DND-41 (cell line): Measurements from ENCODE around the gene DHX36.

Source experiments
- ATAC-seq: fragments of 200-7000 bp; cut with Tn5 transposase; 3 replicates; pipeline ENCODE4 v1.9.1; 2021; ENCODE audit warnings: low read depth; ENCODE audit not compliant: insufficient read depth
- DNase-seq: peaks from one replicate; pipeline ENCODE4 v3.0.0-alpha.2; 2020
- H2AFZ ChIP-seq: 2 replicates; pipeline ENCODE4 v1.6.0; 2012; ENCODE audit warnings: low read depth, low read length
- H3K27ac ChIP-seq: 2 replicates; pipeline ENCODE4 v1.5.1; 2012; ENCODE audit warnings: low read length, inconsistent platforms
- H3K27me3 ChIP-seq: fragments of 200-600 bp; sonication (generic); 2 replicates; pipeline ENCODE4 v1.6.0; 2012; ENCODE audit warnings: low read length, mild to moderate bottlenecking, inconsistent platforms; ENCODE audit not compliant: insufficient read depth, poor library complexity
- H3K36me3 ChIP-seq: 2 replicates; pipeline ENCODE4 v1.5.1; 2012; ENCODE audit warnings: low read length, inconsistent platforms; ENCODE audit not compliant: insufficient read depth
- H3K4me1 ChIP-seq: 2 replicates; pipeline ENCODE4 v1.5.1; 2012; ENCODE audit warnings: mild to moderate bottlenecking, low read length; ENCODE audit not compliant: insufficient read depth
- H3K4me2 ChIP-seq: 2 replicates; pipeline ENCODE4 v1.6.0; 2012; ENCODE audit warnings: mild to moderate bottlenecking, moderate library complexity, low read length, inconsistent platforms; ENCODE audit not compliant: insufficient read depth
- H3K4me3 ChIP-seq, 2 experiments: fragments of 200-600 bp in 1 of 2; shearing (Covaris generic) in 1 of 2; 2 replicates each; pipeline ENCODE4 v1.5.1; 2012 to 2016; ENCODE audit warnings: inconsistent platforms in 2 of 2, low read length in 2 of 2, mild to moderate bottlenecking in 2 of 2, low read depth in 1 of 2, moderate library complexity in 1 of 2
- H3K79me2 ChIP-seq: 2 replicates; pipeline ENCODE4 v1.6.0; 2012; ENCODE audit warnings: low read length, inconsistent platforms; ENCODE audit not compliant: insufficient read depth
- H3K9ac ChIP-seq: 2 replicates; pipeline ENCODE4 v1.6.0; 2012; ENCODE audit warnings: low read depth, mild to moderate bottlenecking, inconsistent platforms, low read length, moderate library complexity
- H3K9me3 ChIP-seq: 2 replicates; pipeline ENCODE4 v1.5.1; 2012; ENCODE audit warnings: low read length, moderate library complexity, mild to moderate bottlenecking, inconsistent platforms; ENCODE audit not compliant: insufficient read depth, severe bottlenecking
- H4K20me1 ChIP-seq: 2 replicates; pipeline ENCODE4 v1.6.0; 2012; ENCODE audit warnings: low read length; ENCODE audit not compliant: insufficient read depth
- EZH2 ChIP-seq: IDR thresholded peaks from 3 replicates; pipeline ENCODE4 v1.6.1; 2012; ENCODE audit warnings: borderline replicate concordance, low read depth, mild to moderate bottlenecking, moderate library complexity, low read length, inconsistent platforms; ENCODE audit not compliant: severe bottlenecking
- TF ChIP-seq, protein P1 (sequence below): IDR thresholded peaks from 2 replicates; pipeline ENCODE4 v1.5.1; 2012; ENCODE audit warnings: borderline replicate concordance, low read length, moderate library complexity, mild to moderate bottlenecking; ENCODE audit not compliant: poor library complexity, severe bottlenecking; ENCODE audit errors: extremely low read depth

Gene DHX36

GRCh38 chr3:154304116-154304786, 20.0 kb downstream of the DHX36 start:
- H3K79me2 ChIP-seq, result 0 out of 2 replicates have a peak, but pooled peaks cover 3% of the 10 kb centered on the region
- H3K4me2 ChIP-seq, result no peak overlapping the region
- no peaks in the 10 kb centered on the region for H3K27me3 ChIP-seq
- no peak for ATAC-seq
- no peak overlapping the region for H3K9ac ChIP-seq
- no peak overlapping the region for H3K27ac ChIP-seq
- H3K36me3 ChIP-seq, result peaks cover 96% of the 10 kb centered on the region
- H3K9me3 ChIP-seq, result no peaks in the 10 kb centered on the region
- no peak overlapping the region for H2AFZ ChIP-seq
- no peak for TF ChIP-seq EZH2
- TF ChIP-seq, protein P1, sequence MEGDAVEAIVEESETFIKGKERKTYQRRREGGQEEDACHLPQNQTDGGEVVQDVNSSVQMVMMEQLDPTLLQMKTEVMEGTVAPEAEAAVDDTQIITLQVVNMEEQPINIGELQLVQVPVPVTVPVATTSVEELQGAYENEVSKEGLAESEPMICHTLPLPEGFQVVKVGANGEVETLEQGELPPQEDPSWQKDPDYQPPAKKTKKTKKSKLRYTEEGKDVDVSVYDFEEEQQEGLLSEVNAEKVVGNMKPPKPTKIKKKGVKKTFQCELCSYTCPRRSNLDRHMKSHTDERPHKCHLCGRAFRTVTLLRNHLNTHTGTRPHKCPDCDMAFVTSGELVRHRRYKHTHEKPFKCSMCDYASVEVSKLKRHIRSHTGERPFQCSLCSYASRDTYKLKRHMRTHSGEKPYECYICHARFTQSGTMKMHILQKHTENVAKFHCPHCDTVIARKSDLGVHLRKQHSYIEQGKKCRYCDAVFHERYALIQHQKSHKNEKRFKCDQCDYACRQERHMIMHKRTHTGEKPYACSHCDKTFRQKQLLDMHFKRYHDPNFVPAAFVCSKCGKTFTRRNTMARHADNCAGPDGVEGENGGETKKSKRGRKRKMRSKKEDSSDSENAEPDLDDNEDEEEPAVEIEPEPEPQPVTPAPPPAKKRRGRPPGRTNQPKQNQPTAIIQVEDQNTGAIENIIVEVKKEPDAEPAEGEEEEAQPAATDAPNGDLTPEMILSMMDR, result no peak
- no peak overlapping the region for H3K4me3 ChIP-seq
- no peaks in the 10 kb centered on the region for H3K4me1 ChIP-seq
- no peaks in the 10 kb centered on the region; the same call in 1 of the 2 replicates for H4K20me1 ChIP-seq
- no peak for DNase-seq

- Histone ChIP-seq H3K9ac (no peak overlapping the region), H3K27me3 (no peaks in the 10 kb centered on the region), H2AFZ (no peak overlapping the region), H3K4me1 (no peaks in the 10 kb centered on the region), H3K4me2 (no peak overlapping the region), H4K20me1 (no peaks in the 10 kb centered on the region; the same call in 1 of the 2 replicates), H3K79me2 (no peaks in the 10 kb centered on the region), H3K36me3 (peaks cover 91% of the 10 kb centered on the region), H3K4me3 (no peak overlapping the region), H3K9me3 (no peaks in the 10 kb centered on the region), H3K27ac (no peak overlapping the region)
- ATAC-seq (no peak), DNase-seq (no peak)
- TF ChIP-seq, protein P1, result no peak
- TF ChIP-seq EZH2, result no peak
Measured at GRCh38 chr3:154301561-154301960, 22.7 kb downstream of the DHX36 start.

GRCh38 chr3:154294016-154294415, 30.3 kb downstream of the DHX36 start:
- Histone ChIP-seq H3K36me3 (peaks cover 86% of the 10 kb centered on the region), H3K9ac (no peak overlapping the region)

More at GRCh38 chr3:154294016-154294415, 30.3 kb downstream of the DHX36 start:
- no peaks in the 10 kb centered on the region for H3K79me2 ChIP-seq
- DNase-seq (no peak), ATAC-seq (no peak)
- no peak overlapping the region for H3K27ac ChIP-seq
- TF ChIP-seq, protein P1, result no peak
- no peak for TF ChIP-seq EZH2
- no peaks in the 10 kb centered on the region for H3K27me3 ChIP-seq
- H2AFZ ChIP-seq, result no peak overlapping the region
- no peaks in the 10 kb centered on the region for H4K20me1 ChIP-seq
- H3K4me2 ChIP-seq, result no peak overlapping the region
- no peak overlapping the region for H3K4me3 ChIP-seq
- H3K9me3 ChIP-seq, result no peaks in the 10 kb centered on the region
- no peaks in the 10 kb centered on the region for H3K4me1 ChIP-seq
